ENCODE data around the gene PEF1. TPM values are rescaled to one million over a fixed set of nuclear protein-coding genes. Genes with fewer than 3 reads are reported as not detected.

The PEF1 gene
- total and polyA plus RNA-seq, 2 of the 8 experiments (the other 6 are each of a cell fraction or from before 2014, with no cell fraction given): 35.2 to 69.2 TPM

DNA sequence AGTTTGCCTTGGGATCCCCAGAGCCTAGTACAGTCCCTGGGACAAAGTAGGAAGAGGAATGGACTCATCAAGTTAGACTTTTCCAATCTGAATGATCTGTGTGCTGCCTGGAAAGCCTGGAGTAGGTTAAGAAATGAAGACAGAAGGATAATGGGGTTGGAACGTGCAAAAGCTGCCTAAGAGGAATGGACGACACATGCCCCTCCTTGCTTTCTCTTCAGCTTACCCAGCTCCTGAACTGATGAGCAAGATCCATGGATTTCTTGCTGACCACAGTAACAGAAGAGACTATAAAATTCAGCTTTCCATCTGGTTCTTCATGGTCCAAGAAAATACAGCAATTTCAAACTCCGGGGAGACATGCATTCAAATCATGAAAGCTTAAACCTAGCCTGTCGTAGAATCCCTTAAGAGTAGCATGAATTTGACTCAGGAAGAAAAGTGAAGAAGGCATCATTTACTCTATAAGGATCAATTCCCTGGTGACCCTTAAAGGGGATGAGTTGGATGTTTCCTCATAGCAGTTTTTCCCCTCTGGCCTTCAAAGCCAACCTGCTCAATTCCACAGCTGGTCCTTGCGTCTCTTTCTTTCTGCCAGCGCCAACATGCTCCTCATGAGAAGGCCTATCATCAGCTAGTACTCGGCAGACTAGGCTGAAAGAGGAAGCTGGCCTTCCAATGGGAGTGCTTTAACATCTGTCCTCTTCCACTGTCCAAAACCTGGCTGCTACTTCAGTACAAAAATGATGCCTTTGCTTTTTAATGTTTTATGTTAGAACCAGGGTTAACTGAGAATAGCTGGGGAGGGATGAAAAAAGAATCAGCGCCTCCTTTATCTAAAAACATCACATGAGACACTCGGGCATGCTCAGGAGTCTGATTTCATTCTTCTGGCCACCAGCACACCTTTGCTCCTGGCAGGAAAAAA is 5.7 kb upstream of the PEF1 start (continued):
- TF ChIP-seq, protein P1, sequence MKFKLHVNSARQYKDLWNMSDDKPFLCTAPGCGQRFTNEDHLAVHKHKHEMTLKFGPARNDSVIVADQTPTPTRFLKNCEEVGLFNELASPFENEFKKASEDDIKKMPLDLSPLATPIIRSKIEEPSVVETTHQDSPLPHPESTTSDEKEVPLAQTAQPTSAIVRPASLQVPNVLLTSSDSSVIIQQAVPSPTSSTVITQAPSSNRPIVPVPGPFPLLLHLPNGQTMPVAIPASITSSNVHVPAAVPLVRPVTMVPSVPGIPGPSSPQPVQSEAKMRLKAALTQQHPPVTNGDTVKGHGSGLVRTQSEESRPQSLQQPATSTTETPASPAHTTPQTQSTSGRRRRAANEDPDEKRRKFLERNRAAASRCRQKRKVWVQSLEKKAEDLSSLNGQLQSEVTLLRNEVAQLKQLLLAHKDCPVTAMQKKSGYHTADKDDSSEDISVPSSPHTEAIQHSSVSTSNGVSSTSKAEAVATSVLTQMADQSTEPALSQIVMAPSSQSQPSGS (IDR thresholded peaks at IDR 0.05; ENCODE audit: low read length): no peak
- TF ChIP-seq BCL11A (IDR thresholded peaks at IDR 0.05; ENCODE audit: low read depth in 2 of 2, low read length in 2 of 2): no peak
- TF ChIP-seq CTBP2 (IDR thresholded peaks at IDR 0.05; ENCODE audit: borderline replicate concordance, insufficient read depth, insufficient read length, low read length): no peak
- no peak for TF ChIP-seq CEBPB (IDR thresholded peaks at IDR 0.05; ENCODE audit: low read depth, low read length)
- no peak for TF ChIP-seq ZNF274 (IDR thresholded peaks at IDR 0.05; ENCODE audit: borderline replicate concordance, extremely low read depth, low read length)
- TF ChIP-seq E2F6 (IDR thresholded peaks at IDR 0.05): no peak
